OCI-LY3 (cell line): ENCODE data around the gene AANAT.

Experiments
- H2AFZ ChIP-seq: fragments of 200-600, 300-600 bp; shearing (Covaris generic); 2 replicates; pipeline ENCODE4 v1.6.0; 2014; ENCODE audit warnings: antibody characterized with exemption, low read depth, low read length
- H3K27ac ChIP-seq: fragments of 200-600, 300-600 bp; sonication (generic); 2 replicates; pipeline ENCODE4 v1.5.1; 2014; ENCODE audit warnings: mild to moderate bottlenecking, low read length, moderate library complexity, mixed read lengths
- H3K27me3 ChIP-seq: fragments of 200-600, 300-600 bp; sonication (generic); 2 replicates; pipeline ENCODE4 v1.6.1; 2014; ENCODE audit warnings: low read depth, low read length, mixed read lengths
- H3K36me3 ChIP-seq: fragments of 200-600, 300-600 bp; sonication (generic); replicated peaks from 2 replicates; pipeline ENCODE3; 2014; ENCODE audit warnings: low read depth, low read length, mixed read lengths
- H3K4me1 ChIP-seq: fragments of 300-600, 200-600 bp; sonication (generic); 2 replicates; pipeline ENCODE4 v1.6.1; 2014; ENCODE audit warnings: low read length, mixed read lengths
- H3K4me2 ChIP-seq: fragments of 200-600, 300-600 bp; sonication (generic); 2 replicates; pipeline ENCODE4 v1.6.1; 2014; ENCODE audit warnings: low read length, mixed read lengths
- H3K4me3 ChIP-seq: fragments of 300-600, 200-600 bp; sonication (generic); 2 replicates; pipeline ENCODE4 v1.5.1; 2014; ENCODE audit warnings: antibody characterized with exemption, mild to moderate bottlenecking, low read length, moderate library complexity
- H3K79me2 ChIP-seq: fragments of 300-600, 200-600 bp; shearing (Covaris generic); 2 replicates; pipeline ENCODE4 v1.6.1; 2014; ENCODE audit warnings: mild to moderate bottlenecking, low read length, mixed read lengths
- H3K9ac ChIP-seq: fragments of 300-600, 200-600 bp; shearing (Covaris generic); 2 replicates; pipeline ENCODE4 v1.6.0; 2014; ENCODE audit warnings: mild to moderate bottlenecking, low read length, moderate library complexity
- H3K9me3 ChIP-seq: fragments of 200-600, 300-600 bp; shearing (Covaris generic); 2 replicates; pipeline ENCODE4 v1.6.1; 2014; ENCODE audit warnings: low read length, mixed read lengths; ENCODE audit not compliant: insufficient read depth
- H4K20me1 ChIP-seq: fragments of 200-600, 300-600 bp; sonication (generic); 2 replicates; pipeline ENCODE4 v1.6.1; 2016; ENCODE audit warnings: low read length, mixed read lengths; ENCODE audit not compliant: insufficient read depth
- EZH2phosphoT487 ChIP-seq: fragments of 200-600 bp; shearing (Covaris generic); IDR thresholded peaks from 2 replicates; pipeline ENCODE4 v1.6.1; 2018; ENCODE audit warnings: antibody characterized with exemption, mixed run types, low read depth
- TF ChIP-seq, protein P1 (sequence below): fragments of 200-600, 300-600 bp; sonication (generic); IDR thresholded peaks from 2 replicates; pipeline ENCODE4 v1.5.1; 2014; ENCODE audit warnings: antibody characterized with exemption, low read length, low read depth

The AANAT gene

DNA sequence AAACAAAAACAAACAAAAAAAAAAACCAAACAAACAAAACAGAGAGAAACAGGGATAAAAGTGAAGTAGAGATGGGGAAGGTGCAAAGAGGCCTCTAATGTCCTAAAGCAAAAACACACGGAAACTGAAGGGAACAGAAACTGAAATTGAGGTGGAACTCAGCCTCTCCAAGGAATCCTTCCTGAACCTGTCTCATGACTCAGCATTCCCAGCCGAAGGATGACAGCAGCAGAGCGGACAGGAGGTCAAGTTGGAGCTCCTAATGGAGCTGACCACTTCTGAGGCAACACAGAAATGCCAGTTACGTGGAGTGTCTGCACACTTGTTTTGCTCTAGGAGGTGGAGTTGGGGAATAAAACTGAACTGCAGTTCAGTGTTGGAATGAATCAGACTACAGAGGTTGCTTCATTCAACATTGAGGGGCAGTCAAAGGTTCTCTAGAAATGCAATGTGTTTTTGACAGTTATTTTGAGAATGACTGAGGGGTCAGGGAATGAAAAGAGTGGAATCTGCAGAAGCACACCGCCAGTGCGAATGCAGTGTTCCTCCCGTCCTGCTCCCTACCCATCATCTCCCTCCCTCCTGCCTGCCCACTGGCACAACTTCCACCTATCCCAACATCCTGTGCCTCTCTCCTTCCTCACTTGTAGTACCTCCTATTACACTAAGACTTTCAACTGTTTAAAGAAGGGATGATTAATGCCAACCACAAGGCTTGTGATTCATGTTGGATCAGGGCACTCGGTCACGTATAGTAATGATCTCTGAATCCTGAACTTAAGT, 20.8 kb upstream of the AANAT start:
- Histone ChIP-seq H3K79me2 (peaks cover 100% of the 10 kb centered on the region), H3K27ac (no peak overlapping the region), H3K27me3 (no peaks in the 10 kb centered on the region), H3K9me3 (no peaks in the 10 kb centered on the region), H2AFZ (no peak overlapping the region), H3K4me2 (no peak overlapping the region), H3K4me3 (no peak overlapping the region), H3K36me3 (peaks cover 5% of the 10 kb centered on the region), H3K4me1 (peaks cover 31% of the 10 kb centered on the region), H4K20me1 (peaks cover 87% of the 10 kb centered on the region), H3K9ac (no peak overlapping the region)
- no peak for TF ChIP-seq EZH2phosphoT487
- TF ChIP-seq, protein P1, sequence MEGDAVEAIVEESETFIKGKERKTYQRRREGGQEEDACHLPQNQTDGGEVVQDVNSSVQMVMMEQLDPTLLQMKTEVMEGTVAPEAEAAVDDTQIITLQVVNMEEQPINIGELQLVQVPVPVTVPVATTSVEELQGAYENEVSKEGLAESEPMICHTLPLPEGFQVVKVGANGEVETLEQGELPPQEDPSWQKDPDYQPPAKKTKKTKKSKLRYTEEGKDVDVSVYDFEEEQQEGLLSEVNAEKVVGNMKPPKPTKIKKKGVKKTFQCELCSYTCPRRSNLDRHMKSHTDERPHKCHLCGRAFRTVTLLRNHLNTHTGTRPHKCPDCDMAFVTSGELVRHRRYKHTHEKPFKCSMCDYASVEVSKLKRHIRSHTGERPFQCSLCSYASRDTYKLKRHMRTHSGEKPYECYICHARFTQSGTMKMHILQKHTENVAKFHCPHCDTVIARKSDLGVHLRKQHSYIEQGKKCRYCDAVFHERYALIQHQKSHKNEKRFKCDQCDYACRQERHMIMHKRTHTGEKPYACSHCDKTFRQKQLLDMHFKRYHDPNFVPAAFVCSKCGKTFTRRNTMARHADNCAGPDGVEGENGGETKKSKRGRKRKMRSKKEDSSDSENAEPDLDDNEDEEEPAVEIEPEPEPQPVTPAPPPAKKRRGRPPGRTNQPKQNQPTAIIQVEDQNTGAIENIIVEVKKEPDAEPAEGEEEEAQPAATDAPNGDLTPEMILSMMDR, result no peak

DNA sequence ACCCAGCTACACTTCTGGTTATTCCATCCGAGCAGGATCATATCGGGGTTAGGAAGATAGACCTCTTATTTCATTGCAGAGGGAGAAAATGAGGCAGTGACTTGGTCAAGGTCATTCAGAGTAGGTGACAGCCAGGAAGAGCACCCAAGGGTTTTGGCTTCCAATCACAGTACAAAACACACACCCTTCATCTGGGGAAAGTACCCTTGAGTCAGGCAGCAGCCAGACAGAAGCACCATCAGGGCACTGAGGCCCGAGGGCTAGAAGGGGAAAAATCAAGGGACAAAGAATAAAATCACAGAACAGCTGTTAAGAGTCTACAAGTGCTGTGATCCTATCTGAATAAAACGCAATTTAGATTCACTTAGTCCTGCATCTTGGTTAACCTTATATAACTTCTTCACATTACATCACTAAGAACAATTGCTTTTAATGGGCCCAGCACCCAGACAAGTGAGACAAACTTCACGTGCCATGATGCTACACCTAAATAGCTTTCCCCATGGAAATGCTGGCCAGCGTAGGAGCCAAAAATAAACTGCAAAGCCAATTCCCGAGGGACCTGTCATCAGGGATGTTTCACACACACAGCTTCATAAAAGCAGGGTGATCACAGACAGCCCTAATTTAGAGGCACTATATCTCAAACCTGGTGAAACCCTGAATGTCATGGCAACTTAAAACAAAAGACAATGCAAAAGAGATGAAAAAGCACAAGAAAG, 19.3 kb upstream of the AANAT start:
- TF ChIP-seq EZH2phosphoT487, result no peak
- TF ChIP-seq, protein P1, result no peak
- no peak overlapping the region for H3K4me2 ChIP-seq
- H3K79me2 ChIP-seq, result peaks cover 97% of the 10 kb centered on the region
- no peaks in the 10 kb centered on the region for H3K9me3 ChIP-seq
- H3K27ac ChIP-seq, result no peak overlapping the region
- H3K4me1 ChIP-seq, result peaks cover 30% of the 10 kb centered on the region
- peaks cover 81% of the 10 kb centered on the region for H4K20me1 ChIP-seq
- no peak overlapping the region for H3K9ac ChIP-seq
- H3K4me3 ChIP-seq, result no peak overlapping the region
- H2AFZ ChIP-seq, result no peak overlapping the region
- H3K36me3 ChIP-seq, result peaks cover 5% of the 10 kb centered on the region
- H3K27me3 ChIP-seq, result no peaks in the 10 kb centered on the region

DNA sequence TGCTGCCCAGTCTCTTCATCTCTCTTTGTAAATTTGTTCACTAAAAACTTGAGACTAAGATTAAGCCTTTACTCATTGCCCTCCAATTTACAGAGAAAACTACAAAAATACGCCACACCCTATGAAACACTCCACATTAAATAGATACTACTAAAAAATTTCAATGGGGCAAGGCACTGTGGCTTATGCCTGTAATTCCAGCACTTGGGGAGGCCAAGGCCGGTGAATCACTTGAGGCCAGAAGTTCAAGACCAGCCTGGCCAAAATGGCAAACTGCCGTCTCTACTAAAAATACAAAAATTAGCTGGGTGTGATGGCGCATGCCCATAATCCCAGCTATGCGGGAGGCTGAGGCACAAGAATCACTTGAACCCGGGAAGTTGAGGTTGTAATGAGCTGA, 18.3 kb upstream of the AANAT start:
- peaks cover 78% of the 10 kb centered on the region for H4K20me1 ChIP-seq

DNA sequence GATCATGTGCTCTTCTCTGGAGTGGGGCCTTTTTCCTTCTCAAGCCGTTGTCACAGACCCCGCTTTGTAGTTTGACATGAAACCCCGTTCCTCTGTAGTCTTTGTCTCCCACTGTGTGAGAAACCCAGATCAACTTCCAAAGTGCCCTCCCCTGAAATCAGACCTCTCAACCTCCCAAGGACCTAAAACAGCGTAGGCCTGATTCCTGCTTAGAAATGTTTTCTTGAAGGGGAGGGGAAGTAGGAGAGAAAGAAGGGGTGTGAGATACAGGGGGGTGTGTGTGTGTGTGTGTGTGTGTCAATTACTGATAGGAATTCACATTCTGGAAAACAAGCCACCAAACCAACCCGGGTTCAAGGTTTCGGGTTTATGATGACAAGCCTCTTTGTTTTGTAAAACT, 15.9 kb upstream of the AANAT start:
- H2AFZ ChIP-seq, result no peak overlapping the region
- H3K4me2 ChIP-seq, result peak overlapping the region; percentile 82
- no peaks in the 10 kb centered on the region for H3K27me3 ChIP-seq
- peaks cover 63% of the 10 kb centered on the region for H3K79me2 ChIP-seq
- TF ChIP-seq, protein P1, result no peak
- no peak for TF ChIP-seq EZH2phosphoT487
- no peaks in the 10 kb centered on the region for H3K9me3 ChIP-seq
- H4K20me1 ChIP-seq, result peaks cover 54% of the 10 kb centered on the region
- peaks cover 19% of the 10 kb centered on the region for H3K4me1 ChIP-seq
- peak overlapping the region; percentile 92 for H3K4me3 ChIP-seq
- H3K27ac ChIP-seq, result no peak overlapping the region
- H3K9ac ChIP-seq, result peak overlapping the region; percentile 80; the same call in 1 of the 2 replicates
- peaks cover 5% of the 10 kb centered on the region for H3K36me3 ChIP-seq

More for the DNA sequence above, 18.3 kb upstream of the AANAT start:
- Histone ChIP-seq H3K4me2 (no peak overlapping the region), H3K36me3 (peaks cover 5% of the 10 kb centered on the region), H3K27me3 (no peaks in the 10 kb centered on the region), H3K9ac (no peak overlapping the region), H3K27ac (no peak overlapping the region), H3K79me2 (peaks cover 87% of the 10 kb centered on the region), H2AFZ (no peak overlapping the region), H3K4me1 (peaks cover 24% of the 10 kb centered on the region), H3K9me3 (no peaks in the 10 kb centered on the region), H3K4me3 (no peak overlapping the region)
- TF ChIP-seq, protein P1, result no peak
- TF ChIP-seq EZH2phosphoT487, result no peak
